Astrocyte (in vitro differentiated cells and primary cell): ENCODE results near the gene DCAF4L1. TPM values are rescaled to one million over a fixed set of nuclear protein-coding genes. Genes with fewer than 3 reads are reported as not detected.

ENCODE experiments used
- DNase-seq: peaks from one replicate; pipeline ENCODE4 v3.0.0-alpha.2; 2010; ENCODE audit warnings: low read depth
- FAIRE-seq: peaks from 2 replicates; lab custom pipeline; 2011; peaks lifted over from hg19 to GRCh38; lab: Jason Lieb, UNC
- H2AFZ ChIP-seq: 2 replicates; pipeline ENCODE4 v1.6.0; 2012; ENCODE audit warnings: low read depth, low read length, inconsistent platforms
- H3K27ac ChIP-seq: 2 replicates; pipeline ENCODE4 v1.5.1; 2011; ENCODE audit warnings: low read depth, low read length, inconsistent platforms
- H3K27me3 ChIP-seq: 2 replicates; pipeline ENCODE4 v1.6.0; 2011; ENCODE audit warnings: low read length, inconsistent platforms; ENCODE audit not compliant: insufficient read depth
- H3K36me3 ChIP-seq: 2 replicates; pipeline ENCODE4 v1.5.1; 2011; ENCODE audit warnings: low read length, inconsistent platforms; ENCODE audit not compliant: insufficient read depth
- H3K4me1 ChIP-seq: 2 replicates; pipeline ENCODE4 v1.5.1; 2011; ENCODE audit warnings: low read length, inconsistent platforms; ENCODE audit not compliant: insufficient read depth
- H3K4me2 ChIP-seq: 2 replicates; pipeline ENCODE4 v1.6.0; 2012; ENCODE audit warnings: low read length, inconsistent platforms
- H3K4me3 ChIP-seq: 2 replicates; pipeline ENCODE4 v1.5.1; 2011; ENCODE audit warnings: low read depth, mild to moderate bottlenecking, low read length, inconsistent platforms; ENCODE audit not compliant: insufficient read depth
- H3K79me2 ChIP-seq: 2 replicates; pipeline ENCODE4 v1.6.0; 2012; ENCODE audit warnings: mild to moderate bottlenecking, low read length, inconsistent platforms; ENCODE audit not compliant: insufficient read depth
- H3K9ac ChIP-seq: 2 replicates; pipeline ENCODE4 v1.6.0; 2012; ENCODE audit warnings: mild to moderate bottlenecking, low read length, inconsistent platforms
- H3K9me3 ChIP-seq: 2 replicates; pipeline ENCODE4 v1.5.1; 2012; ENCODE audit warnings: low read depth, mild to moderate bottlenecking, low read length, inconsistent platforms; ENCODE audit not compliant: insufficient read depth
- H4K20me1 ChIP-seq: 2 replicates; pipeline ENCODE4 v1.6.0; 2012; ENCODE audit warnings: low read length, inconsistent platforms; ENCODE audit not compliant: insufficient read depth
- H3K27ac Mint-ChIP-seq: one replicate; pipeline ENCODE4 v1.8.0; 2021; ENCODE audit warnings: mild to moderate bottlenecking, mixed read lengths; ENCODE audit not compliant: unreplicated experiment
- H3K27me3 Mint-ChIP-seq: one replicate; pipeline ENCODE4 v1.8.0; 2021; ENCODE audit warnings: low read depth, mixed read lengths; ENCODE audit not compliant: unreplicated experiment
- H3K36me3 Mint-ChIP-seq: one replicate; pipeline ENCODE4 v1.8.0; 2021; ENCODE audit warnings: low read depth, mixed read lengths; ENCODE audit not compliant: unreplicated experiment
- H3K4me1 Mint-ChIP-seq: one replicate; pipeline ENCODE4 v1.8.0; 2021; ENCODE audit warnings: low read depth, mixed read lengths; ENCODE audit not compliant: unreplicated experiment
- H3K4me3 Mint-ChIP-seq: one replicate; pipeline ENCODE4 v1.8.0; 2021; ENCODE audit warnings: mild to moderate bottlenecking, moderate library complexity, mixed read lengths; ENCODE audit not compliant: unreplicated experiment
- H3K9me3 Mint-ChIP-seq: one replicate; pipeline ENCODE4 v1.8.0; 2021; ENCODE audit warnings: mild to moderate bottlenecking, mixed read lengths; ENCODE audit not compliant: unreplicated experiment
- CTCF ChIP-seq: IDR thresholded peaks from 2 replicates; pipeline ENCODE4 v1.5.1; 2011; ENCODE audit warnings: low read depth, mild to moderate bottlenecking, inconsistent platforms, low read length, moderate library complexity; ENCODE audit not compliant: insufficient read depth
- EZH2 ChIP-seq: IDR thresholded peaks from 2 replicates; pipeline ENCODE4 v1.6.1; 2012; ENCODE audit warnings: mild to moderate bottlenecking, low read length, inconsistent platforms; ENCODE audit not compliant: insufficient read depth
- total RNA-seq: library from RNA; stranded (reverse); gene quantifications from 2 replicates; pipeline ENCODE4 v1.2.1, GENCODE V29; 2021

DCAF4L1 gene
- total RNA-seq, 1 donor from 2014 or later, result 0.20 TPM

GRCh38 chr4:41957634-41958033, 23.9 kb upstream of the DCAF4L1 start:
- FAIRE-seq (no peak), DNase-seq (no peak)
- TF ChIP-seq CTCF (peak; percentile 13), EZH2 (no peak)
- Histone ChIP-seq H3K36me3 (peaks cover 15% of the 10 kb centered on the region), H3K9ac (no peak overlapping the region), H3K4me3 (no peak overlapping the region), H4K20me1 (peaks cover 5% of the 10 kb centered on the region), H3K9me3 (no peaks in the 10 kb centered on the region), H3K4me2 (no peak overlapping the region), H3K79me2 (no peaks in the 10 kb centered on the region), H2AFZ (no peak overlapping the region), H3K27me3 (no peaks in the 10 kb centered on the region), H3K27ac (no peak overlapping the region), H3K4me1 (no peaks in the 10 kb centered on the region)
- H3K27me3 Mint-ChIP-seq, result no peaks in the 10 kb centered on the region
- H3K36me3 Mint-ChIP-seq, result no peaks in the 10 kb centered on the region
- H3K9me3 Mint-ChIP-seq, result no peaks in the 10 kb centered on the region
- H3K4me1 Mint-ChIP-seq, result no peaks in the 10 kb centered on the region
- H3K4me3 Mint-ChIP-seq, result no peak overlapping the region
- no peak overlapping the region for H3K27ac Mint-ChIP-seq

GRCh38 chr4:41963105-41963504, 18.5 kb upstream of the DCAF4L1 start:
- Histone ChIP-seq H3K4me1 (no peaks in the 10 kb centered on the region), H3K4me3 (no peak overlapping the region), H3K4me2 (no peak overlapping the region), H2AFZ (no peak overlapping the region), H3K9me3 (no peaks in the 10 kb centered on the region), H3K27me3 (no peaks in the 10 kb centered on the region), H3K9ac (no peak overlapping the region), H3K27ac (no peak overlapping the region), H4K20me1 (no peaks in the 10 kb centered on the region), H3K79me2 (no peaks in the 10 kb centered on the region), H3K36me3 (peaks cover 3% of the 10 kb centered on the region)
- Mint-ChIP-seq H3K27ac (no peak overlapping the region), H3K36me3 (peaks cover under 1% of the 10 kb centered on the region), H3K4me1 (no peaks in the 10 kb centered on the region), H3K9me3 (peaks cover under 1% of the 10 kb centered on the region), H3K27me3 (no peaks in the 10 kb centered on the region), H3K4me3 (no peak overlapping the region)
- FAIRE-seq, result no peak
- TF ChIP-seq CTCF (peak; percentile 39), EZH2 (no peak)
- DNase-seq, result peak; percentile 5

GRCh38 chr4:41964401-41964800, 17.2 kb upstream of the DCAF4L1 start:
- Histone ChIP-seq H3K4me2 (no peak overlapping the region), H2AFZ (no peak overlapping the region), H3K4me1 (no peaks in the 10 kb centered on the region), H3K4me3 (no peak overlapping the region), H3K36me3 (no peaks in the 10 kb centered on the region), H3K27me3 (no peaks in the 10 kb centered on the region), H3K9ac (no peak overlapping the region), H3K79me2 (no peaks in the 10 kb centered on the region), H3K27ac (no peak overlapping the region), H3K9me3 (peaks cover 7% of the 10 kb centered on the region), H4K20me1 (no peaks in the 10 kb centered on the region)
- DNase-seq (no peak), FAIRE-seq (no peak)
- H3K4me3 Mint-ChIP-seq, result no peak overlapping the region
- no peak for TF ChIP-seq EZH2
- no peak for TF ChIP-seq CTCF
- H3K36me3 Mint-ChIP-seq, result peaks cover 3% of the 10 kb centered on the region
- H3K4me1 Mint-ChIP-seq, result no peaks in the 10 kb centered on the region
- peaks cover 10% of the 10 kb centered on the region for H3K9me3 Mint-ChIP-seq
- H3K27ac Mint-ChIP-seq, result no peak overlapping the region
- H3K27me3 Mint-ChIP-seq, result no peaks in the 10 kb centered on the region
